ENCODE data around the gene ARSG. TPM values are rescaled to one million over a fixed set of nuclear protein-coding genes. Genes with fewer than 3 reads are reported as not detected.

ARSG gene
- total RNA-seq, 1 donor from 2014 or later, result 19.5 TPM

- Histone ChIP-seq H3K4me2 (no peak overlapping the region), H3K4me1 (no peaks in the 10 kb centered on the region), H3K9ac (no peak overlapping the region), H3K27me3 (no peaks in the 10 kb centered on the region), H3K36me3 (no peaks in the 10 kb centered on the region), H4K20me1 (ENCODE audit: low read depth) (no peaks in the 10 kb centered on the region), H3K4me3 (no peak overlapping the region), H3K27ac (no peak overlapping the region), H2AFZ (replicated peaks) (no peak overlapping the region), H3F3A (ENCODE audit: low read depth) (no peaks in the 10 kb centered on the region), H3K79me2 (ENCODE audit: low read depth) (no peaks in the 10 kb centered on the region), H3K9me3 (ENCODE audit: low read depth) (no peaks in the 10 kb centered on the region)
- no peak for TF ChIP-seq EZH2 (IDR thresholded peaks at IDR 0.05)
- TF ChIP-seq CTCF (IDR thresholded peaks at IDR 0.05), result no peak
- no peak for TF ChIP-seq EZH2phosphoT487 (IDR thresholded peaks at IDR 0.05)
- H3K9me3 Mint-ChIP-seq, result no peaks in the 10 kb centered on the region
- peaks cover 2% of the 10 kb centered on the region for H3K27me3 Mint-ChIP-seq (ENCODE audit: insufficient read depth, low read depth)
- H3K36me3 Mint-ChIP-seq, result no peaks in the 10 kb centered on the region
- H3K4me1 Mint-ChIP-seq, result peaks cover 44% of the 10 kb centered on the region
- H3K27ac Mint-ChIP-seq, result no peak overlapping the region
- H3K4me3 Mint-ChIP-seq, result no peak overlapping the region
- no peak for DNase-seq (ENCODE audit: low spot score)
Observed at GRCh38 chr17:68320311-68320865, 29.1 kb downstream of the ARSG start.

GRCh38 chr17:68320943-68321555 lies 29.8 kb downstream of the ARSG start:
- H3K27me3 ChIP-seq, result no peaks in the 10 kb centered on the region
- no peak overlapping the region for H3K4me3 ChIP-seq
- Mint-ChIP-seq H3K4me3 (no peak overlapping the region), H3K36me3 (no peaks in the 10 kb centered on the region), H3K27ac (no peak overlapping the region), H3K9me3 (no peaks in the 10 kb centered on the region), H3K4me1 (peaks cover 44% of the 10 kb centered on the region), H3K27me3 (ENCODE audit: insufficient read depth, low read depth) (peaks cover 2% of the 10 kb centered on the region)
- no peaks in the 10 kb centered on the region for H3K4me1 ChIP-seq
- no peaks in the 10 kb centered on the region for H3K9me3 ChIP-seq (ENCODE audit: low read depth)
- H3K36me3 ChIP-seq, result no peaks in the 10 kb centered on the region
- no peak for DNase-seq (ENCODE audit: low spot score)
- no peaks in the 10 kb centered on the region for H3F3A ChIP-seq (ENCODE audit: low read depth)
- H4K20me1 ChIP-seq (ENCODE audit: low read depth), result no peaks in the 10 kb centered on the region
- TF ChIP-seq EZH2 (IDR thresholded peaks at IDR 0.05), result no peak
- TF ChIP-seq EZH2phosphoT487 (IDR thresholded peaks at IDR 0.05), result no peak
- no peak overlapping the region for H3K9ac ChIP-seq
- H2AFZ ChIP-seq (replicated peaks), result no peak overlapping the region
- H3K79me2 ChIP-seq (ENCODE audit: low read depth), result no peaks in the 10 kb centered on the region
- H3K27ac ChIP-seq, result no peak overlapping the region
- no peak overlapping the region for H3K4me2 ChIP-seq

GRCh38 chr17:68321556-68321954 lies 30.3 kb downstream of the ARSG start:
- H3K4me3 ChIP-seq, result no peak overlapping the region
- no peaks in the 10 kb centered on the region for H4K20me1 ChIP-seq (ENCODE audit: low read depth)
- H3K27ac ChIP-seq, result no peak overlapping the region
- no peaks in the 10 kb centered on the region for H3K36me3 Mint-ChIP-seq
- TF ChIP-seq EZH2phosphoT487 (IDR thresholded peaks at IDR 0.05) (no peak), CTCF (IDR thresholded peaks at IDR 0.05) (no peak), EZH2 (IDR thresholded peaks at IDR 0.05) (no peak)
- H3K27me3 Mint-ChIP-seq (ENCODE audit: insufficient read depth, low read depth), result peaks cover 2% of the 10 kb centered on the region
- no peaks in the 10 kb centered on the region for H3K27me3 ChIP-seq
- no peaks in the 10 kb centered on the region for H3K79me2 ChIP-seq (ENCODE audit: low read depth)
- no peak overlapping the region for H3K4me3 Mint-ChIP-seq
- H3K9ac ChIP-seq, result no peak overlapping the region
- H3K4me1 ChIP-seq, result no peaks in the 10 kb centered on the region
- no peak overlapping the region for H3K4me2 ChIP-seq
- no peak for DNase-seq (ENCODE audit: low spot score)
- H2AFZ ChIP-seq (replicated peaks), result no peak overlapping the region
- H3K9me3 Mint-ChIP-seq, result peaks cover 2% of the 10 kb centered on the region
- no peaks in the 10 kb centered on the region for H3K9me3 ChIP-seq (ENCODE audit: low read depth)
- H3K4me1 Mint-ChIP-seq, result peaks cover 44% of the 10 kb centered on the region
- H3K36me3 ChIP-seq, result no peaks in the 10 kb centered on the region
- no peak overlapping the region for H3K27ac Mint-ChIP-seq
- no peaks in the 10 kb centered on the region for H3F3A ChIP-seq (ENCODE audit: low read depth)

GRCh38 chr17:68322630-68323029 lies 31.3 kb downstream of the ARSG start:
- H3K27ac Mint-ChIP-seq, result no peak overlapping the region
- no peak overlapping the region for H3K27ac ChIP-seq
- no peak for TF ChIP-seq EZH2phosphoT487 (IDR thresholded peaks at IDR 0.05)
- no peak overlapping the region for H2AFZ ChIP-seq (replicated peaks)
- no peak overlapping the region for H3K4me3 Mint-ChIP-seq
- H4K20me1 ChIP-seq (ENCODE audit: low read depth), result no peaks in the 10 kb centered on the region
- no peaks in the 10 kb centered on the region for H3K36me3 ChIP-seq
- H3K4me1 Mint-ChIP-seq, result peaks cover 40% of the 10 kb centered on the region
- no peak overlapping the region for H3K4me2 ChIP-seq
- no peaks in the 10 kb centered on the region for H3K36me3 Mint-ChIP-seq
- peaks cover 6% of the 10 kb centered on the region for H3K27me3 Mint-ChIP-seq (ENCODE audit: insufficient read depth, low read depth)
- no peaks in the 10 kb centered on the region for H3F3A ChIP-seq (ENCODE audit: low read depth)
- no peak overlapping the region for H3K9ac ChIP-seq
- H3K27me3 ChIP-seq, result no peaks in the 10 kb centered on the region
- H3K4me1 ChIP-seq, result no peaks in the 10 kb centered on the region
- DNase-seq (ENCODE audit: low spot score), result no peak
- no peak overlapping the region for H3K4me3 ChIP-seq
- H3K79me2 ChIP-seq (ENCODE audit: low read depth), result no peaks in the 10 kb centered on the region
- H3K9me3 Mint-ChIP-seq, result peaks cover 10% of the 10 kb centered on the region
- no peaks in the 10 kb centered on the region for H3K9me3 ChIP-seq (ENCODE audit: low read depth)
